ENCODE data around the gene PCDHB5.
"Not testable (repeated sequence)": the region's sequence is repeated elsewhere in the genome, so short reads cannot be mapped to it uniquely, and the experiment has no call there.

PCDHB5 gene

GRCh38 chr5:141135030-141135717, at the start of gene PCDHB5:
TSS of gene PCDHB5 (plus strand) at chr5:141135206. CDS start at chr5:141135435, 229 bp downstream.
- no peak for DNase-seq

DNA sequence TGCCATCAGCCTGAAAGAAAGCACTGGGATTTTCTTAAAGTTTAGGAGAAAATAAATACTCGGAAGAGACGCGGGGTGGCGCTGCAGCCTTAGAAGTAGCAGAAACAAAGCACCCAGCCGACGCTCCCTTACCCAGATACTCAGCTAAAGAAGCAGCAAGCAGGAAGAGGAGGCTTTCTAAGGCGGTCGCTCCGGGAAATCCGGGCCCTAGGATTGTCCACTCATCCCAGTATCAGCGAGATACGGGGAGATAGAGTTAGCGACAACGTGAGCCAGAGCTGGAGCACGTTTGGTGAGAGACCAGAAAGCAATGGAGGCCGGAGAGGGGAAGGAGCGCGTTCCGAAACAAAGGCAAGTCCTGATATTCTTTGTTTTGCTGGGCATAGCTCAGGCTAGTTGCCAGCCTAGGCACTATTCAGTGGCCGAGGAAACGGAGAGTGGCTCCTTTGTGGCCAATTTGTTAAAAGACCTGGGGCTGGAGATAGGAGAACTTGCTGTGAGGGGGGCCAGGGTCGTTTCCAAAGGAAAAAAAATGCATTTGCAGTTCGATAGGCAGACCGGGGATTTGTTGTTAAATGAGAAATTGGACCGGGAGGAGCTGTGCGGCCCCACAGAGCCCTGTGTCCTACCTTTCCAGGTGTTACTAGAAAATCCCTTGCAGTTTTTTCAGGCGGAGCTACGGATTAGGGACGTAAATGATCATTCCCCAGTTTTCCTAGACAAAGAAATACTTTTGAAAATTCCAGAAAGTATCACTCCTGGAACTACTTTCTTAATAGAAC, 40.3 kb upstream of the PCDHB5 start, which contains the start of gene PCDHB2:
TSS of gene PCDHB2 (plus strand) at position 135 of the 782 bp plus-strand sequence. CDS start at position 311, 176 bp downstream.
- no peak for DNase-seq

- DNase-seq, result no peak
Observed at GRCh38 chr5:141095263-141095641, 39.8 kb upstream of the PCDHB5 start.

- not testable (repeated sequence) for DNase-seq
Observed at GRCh38 chr5:141096181-141096580, 38.8 kb upstream of the PCDHB5 start.

GRCh38 chr5:141096586-141096985, 38.4 kb upstream of the PCDHB5 start:
- DNase-seq, result not testable (repeated sequence)

- DNase-seq, result peak; percentile 64
Observed at GRCh38 chr5:141100243-141100805, 34.7 kb upstream of the PCDHB5 start, which contains the start of gene PCDHB3. TSS of gene PCDHB3 (plus strand) at chr5:141100473. CDS start at chr5:141100650, 177 bp downstream.

- no peak for DNase-seq
Observed at GRCh38 chr5:141101059-141101458, 33.9 kb upstream of the PCDHB5 start.

GRCh38 chr5:141102070-141102469, 32.9 kb upstream of the PCDHB5 start:
- DNase-seq, result not testable (repeated sequence)

- not testable (repeated sequence) for DNase-seq
Observed at GRCh38 chr5:141102471-141102870, 32.5 kb upstream of the PCDHB5 start.

DNA sequence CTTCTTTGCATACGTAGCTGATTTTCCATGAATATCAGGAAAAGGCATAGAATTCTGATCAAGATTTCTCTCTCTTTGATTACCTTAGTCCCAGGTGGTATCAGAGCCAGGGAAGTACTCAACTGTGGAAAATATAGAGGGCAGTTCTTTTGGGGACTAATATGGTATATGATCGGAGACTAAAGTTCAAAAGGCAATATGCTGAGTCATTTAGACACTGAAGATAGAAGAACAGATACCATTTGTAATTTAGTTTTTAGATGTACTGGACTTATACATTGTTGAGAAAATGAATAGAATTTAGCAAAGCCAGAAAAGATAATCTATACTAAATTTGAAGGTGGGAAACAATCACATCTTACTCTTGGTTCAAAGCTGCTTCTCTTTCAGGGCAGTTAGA, 29.7 kb upstream of the PCDHB5 start:
- no peak for DNase-seq

DNA sequence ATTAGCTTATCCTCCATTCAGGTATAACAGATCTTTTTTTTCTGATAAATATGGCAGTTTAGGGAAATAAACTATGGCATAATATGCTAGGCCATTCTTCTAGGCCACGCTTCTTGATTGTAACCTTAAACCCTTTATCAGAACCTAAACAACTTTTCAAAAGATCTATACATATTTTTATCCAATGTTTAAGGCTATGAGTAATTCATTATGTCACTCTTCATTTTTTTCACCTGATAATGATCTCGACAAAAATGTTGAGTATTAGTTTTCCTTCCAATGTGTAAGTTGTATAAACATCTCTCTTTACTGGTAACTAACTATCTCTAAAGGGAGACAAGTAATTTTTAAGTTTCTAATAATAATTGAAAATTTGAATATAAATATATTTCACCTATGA, 15.8 kb upstream of the PCDHB5 start:
- DNase-seq, result no peak

DNA sequence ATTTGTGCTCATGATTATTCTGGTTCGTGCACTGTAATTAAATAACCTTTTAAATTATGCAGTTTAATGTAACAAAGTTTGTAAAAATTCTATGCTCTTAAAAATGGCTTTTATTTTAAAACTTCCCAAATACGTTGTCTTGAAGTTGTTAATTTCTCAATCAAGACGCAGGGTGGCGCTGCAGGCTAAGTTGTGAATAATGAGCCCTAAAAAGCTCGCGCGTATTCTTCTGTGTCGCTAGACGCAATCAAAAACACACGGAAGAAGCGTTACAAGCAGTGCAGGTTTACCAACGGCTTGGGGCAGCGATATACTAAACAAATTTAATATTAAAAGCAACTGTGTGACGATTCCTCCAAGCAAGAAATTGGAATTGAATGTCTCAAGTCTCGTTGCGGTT, 13.4 kb upstream of the PCDHB5 start, which contains the start of gene PCDHB4:
TSS of gene PCDHB4 (plus strand) at position 256 of the 400 bp plus-strand sequence. CDS start 181 bp downstream, outside the sequence.
- no peak for DNase-seq

- no peak for DNase-seq
Observed at GRCh38 chr5:141121985-141122384, 13.0 kb upstream of the PCDHB5 start.

- not testable (repeated sequence) for DNase-seq
Observed at GRCh38 chr5:141123396-141124135, 11.4 kb upstream of the PCDHB5 start.

DNA sequence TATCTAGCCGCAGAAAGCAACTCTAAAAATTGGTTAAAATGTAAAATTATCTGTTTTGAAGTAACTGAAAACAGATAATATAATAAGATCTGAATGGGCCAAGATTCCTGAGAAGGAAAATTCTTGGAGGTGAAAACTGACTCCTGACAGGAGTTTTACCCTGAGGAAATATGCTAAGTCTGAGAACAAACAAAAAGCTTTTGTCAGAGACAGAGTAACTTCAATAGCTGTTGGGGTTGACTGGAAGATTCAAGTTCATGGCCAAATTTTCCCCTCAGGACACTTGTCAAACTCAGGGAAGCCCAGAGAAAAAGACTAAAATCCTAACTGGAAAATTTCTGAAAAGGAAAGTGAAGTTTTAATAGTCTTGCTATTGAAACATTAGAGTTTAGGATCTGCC, 7.7 kb upstream of the PCDHB5 start:
- DNase-seq, result no peak

GRCh38 chr5:141135718-141136266, 786 bp downstream of the PCDHB5 start:
- DNase-seq, result no peak

GRCh38 chr5:141137346-141137745, 2.3 kb downstream of the PCDHB5 start:
- not testable (repeated sequence) for DNase-seq

DNA sequence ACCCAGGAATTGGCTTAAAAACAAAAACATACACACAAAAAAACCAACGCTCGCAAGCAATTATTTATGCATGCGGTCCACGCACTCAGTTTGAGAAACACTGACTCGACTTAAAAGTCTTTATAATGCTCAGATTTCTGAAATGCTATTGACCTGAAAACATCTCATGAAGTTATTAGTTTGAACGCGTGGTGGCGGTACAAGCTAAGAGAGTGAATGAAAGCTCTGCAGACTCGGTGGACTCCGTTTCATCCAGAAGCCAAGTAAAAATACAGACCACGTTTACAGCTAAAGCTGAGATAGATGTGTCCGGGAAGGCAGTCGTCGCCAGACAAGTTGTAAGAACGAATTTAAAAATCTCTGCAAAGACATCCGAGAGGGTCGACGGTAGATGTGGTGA, 14.8 kb downstream of the PCDHB5 start, which contains the start of gene PCDHB6:
TSS of gene PCDHB6 (plus strand) at position 246 of the 400 bp plus-strand sequence. CDS start 201 bp downstream, outside the sequence.
- no peak for DNase-seq

DNA sequence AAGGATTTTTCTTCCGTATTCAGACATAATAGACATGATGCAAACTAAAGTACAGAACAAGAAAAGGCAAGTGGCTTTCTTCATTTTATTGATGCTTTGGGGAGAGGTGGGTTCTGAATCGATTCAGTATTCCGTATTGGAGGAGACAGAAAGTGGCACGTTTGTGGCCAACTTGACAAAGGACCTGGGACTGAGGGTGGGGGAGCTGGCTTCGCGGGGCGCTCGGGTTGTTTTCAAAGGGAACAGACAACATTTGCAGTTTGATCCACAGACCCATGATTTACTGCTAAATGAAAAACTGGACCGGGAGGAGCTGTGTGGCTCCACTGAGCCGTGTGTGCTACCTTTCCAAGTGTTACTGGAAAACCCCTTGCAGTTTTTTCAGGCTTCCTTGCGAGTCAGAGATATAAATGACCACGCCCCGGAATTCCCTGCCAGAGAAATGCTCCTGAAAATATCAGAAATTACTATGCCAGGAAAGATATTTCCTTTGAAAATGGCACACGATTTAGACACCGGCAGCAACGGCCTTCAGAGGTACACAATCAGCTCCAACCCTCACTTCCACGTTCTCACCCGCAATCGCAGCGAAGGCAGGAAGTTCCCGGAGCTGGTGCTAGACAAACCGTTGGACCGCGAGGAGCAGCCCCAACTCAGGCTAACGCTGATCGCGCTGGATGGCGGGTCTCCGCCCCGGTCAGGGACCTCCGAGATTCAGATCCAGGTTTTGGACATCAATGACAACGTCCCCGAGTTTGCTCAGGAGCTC, 15.4 kb downstream of the PCDHB5 start:
- no peak for DNase-seq

DNA sequence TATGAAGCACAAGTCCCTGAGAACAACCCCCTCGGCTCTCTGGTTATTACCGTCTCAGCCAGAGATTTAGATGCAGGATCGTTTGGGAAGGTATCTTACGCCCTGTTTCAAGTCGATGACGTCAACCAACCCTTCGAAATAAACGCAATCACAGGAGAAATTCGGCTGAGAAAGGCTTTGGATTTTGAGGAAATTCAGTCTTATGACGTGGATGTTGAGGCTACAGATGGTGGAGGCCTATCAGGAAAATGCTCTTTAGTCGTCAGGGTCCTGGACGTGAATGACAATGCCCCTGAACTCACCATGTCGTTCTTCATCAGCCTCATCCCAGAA, 16.0 kb downstream of the PCDHB5 start:
- no peak for DNase-seq

GRCh38 chr5:141151632-141152031, 16.6 kb downstream of the PCDHB5 start:
- not testable (repeated sequence) for DNase-seq

GRCh38 chr5:141152096-141152495, 17.1 kb downstream of the PCDHB5 start:
- not testable (repeated sequence) for DNase-seq

All from DMS153 (cell line).